HepG2 (cell line): ENCODE results near the gene ORC6. TPM values are rescaled to one million over a fixed set of nuclear protein-coding genes. Genes with fewer than 3 reads are reported as not detected.
A peak's percentile ranks its signal among the peaks of the same experiment; 100 is the strongest.

ENCODE experiments used
- ATAC-seq: fragments of 200-7000 bp; cut with Tn5 transposase; 3 replicates; pipeline ENCODE4 v1.9.1; 2020; ENCODE audit warnings: mild to moderate bottlenecking, moderate library complexity
- BruUV-seq: library from RNA; stranded (reverse); fragments of 400-500 nt; replicated peaks from 2 replicates; lab custom pipeline; 2021; lab: Mats Ljungman, UMichigan
- CTCF ChIA-PET: fragments of 300-600 bp; formaldehyde crosslinking; extraction: SDS; loops from one replicate; lab custom pipeline; 2021; ENCODE audit warnings: low total read pairs, inconsistent platforms, low intra/inter-chr PET ratio; lab: Yijun Ruan, JAX
- POLR2A ChIA-PET: fragments of 350-600 bp; sonication (Branson Sonifier 250); formaldehyde crosslinking; loops from one replicate; lab custom pipeline; 2020; ENCODE audit warnings: antibody characterized with exemption, inconsistent platforms; lab: Yijun Ruan, JAX
- DNase-seq: peaks from one replicate; pipeline ENCODE4 v3.0.0-alpha.2; 2015; ENCODE audit warnings: low spot score
- FAIRE-seq: peaks from 3 replicates; lab custom pipeline; 2011; peaks lifted over from hg19 to GRCh38; lab: Jason Lieb, UNC
- H2AFZ ChIP-seq: one replicate; pipeline ENCODE4 v1.6.1; 2011; ENCODE audit warnings: low read length, inconsistent platforms
- H3K27ac ChIP-seq: fragments of 300-600 bp; 3 replicates; pipeline ENCODE4 v1.8.0; 2011; ENCODE audit warnings: mixed run types, mild to moderate bottlenecking, mixed read lengths, low read length, inconsistent platforms; ENCODE audit not compliant: insufficient read depth; ENCODE audit errors: extremely low read length
- H3K27me3 ChIP-seq, 2 experiments: fragments of 200-600 bp in 1 of 2; 2 replicates in 1 of 2; 3 replicates in 1 of 2; pipeline versions ENCODE4 v1.6.0 to v1.8.0; 2011; ENCODE audit warnings: low read length in 2 of 2, mild to moderate bottlenecking in 2 of 2, moderate library complexity in 2 of 2, inconsistent platforms in 1 of 2; ENCODE audit not compliant: insufficient read depth in 2 of 2, control insufficient read depth in 1 of 2
- H3K36me3 ChIP-seq, 2 experiments: fragments of 200-600 bp in 1 of 2; replicated peaks in 1 of 2; 2 replicates in 1 of 2; 3 replicates in 1 of 2; pipeline versions ENCODE4 v1.5.1 to v1.8.0; 2011; ENCODE audit warnings: low read length in 2 of 2, inconsistent platforms in 1 of 2; ENCODE audit not compliant: insufficient read depth in 2 of 2, control insufficient read depth in 1 of 2
- H3K4me1 ChIP-seq: 2 replicates; pipeline ENCODE4 v1.5.1; 2012; ENCODE audit warnings: low read length, inconsistent platforms; ENCODE audit not compliant: insufficient read depth
- H3K4me2 ChIP-seq: 2 replicates; pipeline ENCODE4 v1.6.0; 2011; ENCODE audit warnings: low read depth, low read length, inconsistent platforms
- H3K4me3 ChIP-seq, 3 experiments: fragments of 200-600 bp in 1 of 3; sonication (generic), shearing (Covaris generic) in 1 of 3; replicated peaks in 1 of 3; 2 replicates each; pipeline ENCODE4 v1.5.1; 2011 to 2016; ENCODE audit warnings: low read length in 3 of 3, inconsistent platforms in 2 of 3, low read depth in 2 of 3, mild to moderate bottlenecking in 2 of 3, control low read depth in 1 of 3, mixed read lengths in 1 of 3; ENCODE audit not compliant: insufficient read depth in 1 of 3
- H3K79me2 ChIP-seq: one replicate; pipeline ENCODE4 v1.6.1; 2011; ENCODE audit warnings: low read length, inconsistent platforms; ENCODE audit not compliant: insufficient read depth
- H3K9ac ChIP-seq: 2 replicates; pipeline ENCODE4 v1.6.0; 2011; ENCODE audit warnings: mild to moderate bottlenecking, low read depth, low read length, inconsistent platforms; ENCODE audit not compliant: insufficient read depth
- H3K9me3 ChIP-seq: 2 replicates; pipeline ENCODE4 v1.5.1; 2012; ENCODE audit warnings: mild to moderate bottlenecking, low read length
- H4K20me1 ChIP-seq: 2 replicates; pipeline ENCODE4 v1.6.0; 2011; ENCODE audit warnings: inconsistent platforms, mild to moderate bottlenecking, low read length, moderate library complexity; ENCODE audit not compliant: insufficient read depth
- ATF7 ChIP-seq, 2 experiments: fragments of 450-650 bp in 1 of 2; sonication (generic) in 1 of 2; formaldehyde crosslinking in 1 of 2; IDR thresholded peaks; 2 replicates each; pipeline versions ENCODE4 v1.4.0 to v1.6.1; 2016 to 2020; ENCODE audit warnings: antibody characterized with exemption in 1 of 2, mild to moderate bottlenecking in 1 of 2, missing genetic modification reagents in 1 of 2
- CC2D1A ChIP-seq: sonication (generic); formaldehyde crosslinking; IDR thresholded peaks from 2 replicates; pipeline ENCODE4 v1.8.1; 2023; ENCODE audit warnings: mild to moderate bottlenecking, missing genetic modification reagents
- CREB1 ChIP-seq, 2 experiments: fragments of 450-650 bp in 1 of 2; IDR thresholded peaks; 2 replicates each; pipeline ENCODE4 v1.6.1; 2016 to 2017; ENCODE audit warnings: control low read depth in 1 of 2, mild to moderate bottlenecking in 1 of 2, missing compliant biosample characterization in 1 of 2, missing genetic modification characterization in 1 of 2
- ERF ChIP-seq: IDR thresholded peaks from 2 replicates; pipeline ENCODE4 v1.6.1; 2018; ENCODE audit warnings: missing biosample characterization, missing genetic modification reagents
- NR2F1 ChIP-seq, 2 experiments: fragments of 450-650 bp in 1 of 2; formaldehyde crosslinking in 1 of 2; IDR thresholded peaks; 2 replicates each; pipeline versions ENCODE4 v1.5.0 to v1.6.1; 2016 to 2020; ENCODE audit warnings: mild to moderate bottlenecking in 1 of 2, missing compliant biosample characterization in 1 of 2, missing genetic modification reagents in 1 of 2, moderate library complexity in 1 of 2
- RAD51 ChIP-seq: fragments of 450-650 bp; IDR thresholded peaks from 2 replicates; pipeline ENCODE4 v1.6.1; 2016; ENCODE audit warnings: borderline replicate concordance
- RBAK ChIP-seq: sonication (generic); formaldehyde crosslinking; IDR thresholded peaks from 2 replicates; pipeline ENCODE4 v1.5.1; 2020; ENCODE audit warnings: mild to moderate bottlenecking, missing genetic modification reagents
- ZNF83 ChIP-seq: sonication (generic); formaldehyde crosslinking; IDR thresholded peaks from 2 replicates; pipeline ENCODE4 v1.4.0; 2020; ENCODE audit warnings: missing genetic modification reagents, mild to moderate bottlenecking, borderline replicate concordance
- WGBS: methylation state at CpG from one replicate; pipeline ENCODE4 v1.1.6; 2017; ENCODE audit warnings: low lambda C conversion rate; 5-methylcytosine and 5-hydroxymethylcytosine counted together
- in situ Hi-C: cut with HindIII; loops from 2 replicates; pipeline ENCODE4 v1.10.0; 2017; ENCODE audit warnings: low pct_unique_long_range_greater_than_20kb; ENCODE audit not compliant: extremely low pct_ligation_motif_present
- intact Hi-C: fragments of 100-400 bp; cut with micrococcal nuclease; formaldehyde crosslinking; loops from one replicate; pipeline ENCODE4 v1.10.0; 2022; ENCODE audit not compliant: unreplicated experiment
- polyA plus RNA-seq, 8 experiments: library from polyadenylated mRNA; depleted of rRNA in 3 of 8; stranded (reverse) in 7 of 8; unstranded in 1 of 8; fragments of >200 nt; fragmentation: Illumina TruSeq in 4 of 8; extraction: Trizol in 4 of 8; gene quantifications; 2 replicates each; pipeline versions ENCODE4 v1.2.1 to v1.2.3, GENCODE V29; 2011 to 2016; ENCODE audit warnings: low read depth in 4 of 8, missing spikeins in 1 of 8, mixed read lengths in 1 of 8; ENCODE audit not compliant: insufficient read depth in 1 of 8
- total RNA-seq, 5 experiments: library from RNA; depleted of rRNA; stranded (reverse); fragments of >200 nt; fragmentation: Illumina TruSeq; extraction: Trizol; gene quantifications; 2 replicates each; pipeline ENCODE4 v1.2.3, GENCODE V29; 2016; ENCODE audit warnings: low read depth in 1 of 5

The ORC6 gene
- total and polyA plus RNA-seq, 2 of the 13 experiments (the other 11 are each of a cell fraction or from before 2014, with no cell fraction given), result 34.2 to 69.8 TPM

- peaks cover 0 to 4% of the 10 kb centered on the region in 2 experiments; a peak in 1 of 5 replicates for H3K27me3 ChIP-seq
- no peaks in the 10 kb centered on the region for H4K20me1 ChIP-seq
- H2AFZ ChIP-seq, result no peak overlapping the region
- intact Hi-C loops (no loop called here), in situ Hi-C loops (no loop called here)
- no peaks in the 10 kb centered on the region for H3K9me3 ChIP-seq
- H3K79me2 ChIP-seq, result no peaks in the 10 kb centered on the region
- no peak for FAIRE-seq
- H3K36me3 ChIP-seq, result no peaks in the 10 kb centered on the region
- CTCF ChIA-PET, result no interaction called here
- WGBS, result 49% methylated on average over 3 of the region's 3 CpGs
- H3K9ac ChIP-seq, result no peak overlapping the region
- no peak overlapping the region for H3K4me2 ChIP-seq
- no peak for DNase-seq
- TF ChIP-seq RAD51 (peak; percentile 51; the same call in 1 of the 2 replicates), ERF (CRISPR knock-in tag) (no peak), ZNF83 (CRISPR knock-in tag) (no peak)
- no peak overlapping the region for H3K27ac ChIP-seq
- peaks cover 8% of the 10 kb centered on the region; the same call in 1 of the 2 replicates for H3K4me1 ChIP-seq
- POLR2A ChIA-PET, result no interaction called here
- no peak for ATAC-seq
- no peak overlapping the region for H3K4me3 ChIP-seq
- no TSS peak for BruUV-seq
These were observed 24.2 kb downstream of the ORC6 start for GRCh38 chr16:46713634-46714033.

- ATAC-seq (no peak), DNase-seq (no peak), FAIRE-seq (no peak)
- TF ChIP-seq RBAK (CRISPR knock-in tag) (peak; percentile 65), CC2D1A (CRISPR knock-in tag) (no peak), CREB1 (IDR thresholded peaks at IDR 0.05) (peak; percentile 93), CREB1 (CRISPR knock-in tag; IDR thresholded peaks at IDR 0.05) (no peak), ATF7 (IDR thresholded peaks at IDR 0.05) (peak; percentile 92), ATF7 (CRISPR knock-in tag; IDR thresholded peaks at IDR 0.05) (no peak), NR2F1 (CRISPR knock-in tag; IDR thresholded peaks at IDR 0.05) (no peak)
- BruUV-seq, result no TSS peak
- no peak overlapping the region for H2AFZ ChIP-seq
- H3K4me1 ChIP-seq, result peaks cover 8% of the 10 kb centered on the region; the same call in 1 of the 2 replicates
- intact Hi-C loops, result no loop called here
- no peaks in the 10 kb centered on the region for H3K79me2 ChIP-seq
- H3K27me3 ChIP-seq, result peaks cover 0 to 4% of the 10 kb centered on the region in 2 experiments; a peak in 1 of 5 replicates
- in situ Hi-C loops, result no loop called here
- H3K27ac ChIP-seq, result no peak overlapping the region
- H3K4me2 ChIP-seq, result no peak overlapping the region
- no peak overlapping the region for H3K9ac ChIP-seq
- ChIA-PET POLR2A (no interaction called here), CTCF (no interaction called here)
- WGBS, result 50% methylated on average over 7 of the region's 7 CpGs
- H3K9me3 ChIP-seq, result no peaks in the 10 kb centered on the region
- H3K4me3 ChIP-seq, result no peak overlapping the region
- no peaks in the 10 kb centered on the region for H4K20me1 ChIP-seq
- H3K36me3 ChIP-seq, result no peaks in the 10 kb centered on the region
These were observed 25.5 kb downstream of the ORC6 start for GRCh38 chr16:46714797-46715591.
